GM18517 (cell line): ENCODE results near the gene CELF4.

Source experiments
- ATAC-seq: cut with Tn5 transposase; IDR thresholded peaks from one replicate; pipeline ENCODE4 v1.9.1; 2021; ENCODE audit warnings: mild to moderate bottlenecking, moderate library complexity; ENCODE audit not compliant: unreplicated experiment

The CELF4 gene

GRCh38 chr18:37548679-37549289 is 16.8 kb downstream of the CELF4 start:
- ATAC-seq = no peak

DNA sequence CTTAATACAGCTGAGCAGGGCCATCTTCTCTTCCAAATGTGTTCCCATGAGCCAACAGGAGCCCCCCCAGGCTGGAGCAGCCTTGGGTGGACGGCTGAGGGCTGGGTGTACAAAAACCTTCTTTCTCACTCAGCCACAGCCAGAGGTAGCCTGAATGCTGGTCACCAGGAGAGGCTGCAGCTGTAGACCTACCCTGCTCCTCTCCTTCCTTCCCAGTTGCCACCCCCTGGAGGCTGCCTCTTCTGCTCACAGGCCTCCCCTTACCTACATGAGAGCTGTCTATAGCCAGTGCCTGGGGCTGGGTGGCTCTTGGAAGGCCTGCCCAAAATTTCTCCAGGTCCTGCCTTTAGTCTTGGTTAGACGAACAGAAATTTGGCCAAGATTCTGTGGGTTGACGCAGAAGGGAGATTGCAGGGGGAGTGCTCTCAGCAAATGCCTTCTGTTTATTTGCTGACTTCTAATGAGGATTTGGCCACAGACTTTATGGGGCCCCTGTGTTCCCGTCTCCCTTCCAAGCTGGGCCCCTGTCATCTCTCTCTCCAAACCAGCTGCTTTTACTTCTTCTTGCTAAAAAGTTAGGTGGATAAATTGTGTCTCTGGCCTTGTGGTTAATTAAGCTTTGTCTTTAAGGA is 18.3 kb downstream of the CELF4 start:
- ATAC-seq = no peak

- no peak for ATAC-seq
These were observed 18.9 kb downstream of the CELF4 start for GRCh38 chr18:37546651-37547050.

- no peak for ATAC-seq
These were observed 19.4 kb downstream of the CELF4 start for GRCh38 chr18:37546272-37546537.

DNA sequence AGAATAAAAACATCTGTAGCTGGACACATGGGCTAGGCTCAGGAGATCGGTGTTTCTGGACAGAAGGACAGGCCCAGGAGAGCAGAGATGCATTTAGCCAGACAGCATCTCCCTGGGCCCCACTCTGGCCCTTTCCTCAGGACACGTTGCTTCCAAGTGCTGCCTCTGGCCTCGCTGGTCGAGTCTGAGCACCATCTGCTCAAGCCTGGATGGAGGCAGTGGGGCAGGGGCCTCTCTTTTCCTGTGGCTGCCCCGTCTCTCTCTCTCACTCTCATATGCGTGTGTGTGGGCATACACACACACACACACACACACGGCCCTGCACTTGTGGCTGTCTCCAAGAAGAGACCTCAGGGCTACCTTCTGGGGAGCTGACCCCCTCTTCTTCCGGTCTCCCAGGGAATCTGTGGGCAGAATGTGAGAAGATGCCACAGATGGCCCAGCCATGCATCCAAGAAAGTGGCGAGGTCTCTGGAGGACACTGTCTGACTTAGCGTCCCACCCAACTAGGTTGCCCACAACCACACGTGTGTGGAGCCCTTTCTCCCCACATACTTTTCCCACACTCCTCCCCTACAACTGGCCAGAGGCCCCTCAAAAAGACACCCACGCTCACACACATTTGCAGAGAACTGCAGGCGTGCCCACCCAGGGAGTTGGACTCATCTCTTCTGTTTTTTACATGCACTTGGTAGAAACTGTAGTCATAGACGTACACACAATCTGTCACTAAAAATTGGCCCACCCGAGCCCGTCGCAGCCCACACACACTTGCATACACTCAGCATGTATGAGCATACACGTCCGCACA is 19.9 kb downstream of the CELF4 start:
- no peak for ATAC-seq

- no peak for ATAC-seq
These were observed 20.9 kb downstream of the CELF4 start for GRCh38 chr18:37544713-37545112.

DNA sequence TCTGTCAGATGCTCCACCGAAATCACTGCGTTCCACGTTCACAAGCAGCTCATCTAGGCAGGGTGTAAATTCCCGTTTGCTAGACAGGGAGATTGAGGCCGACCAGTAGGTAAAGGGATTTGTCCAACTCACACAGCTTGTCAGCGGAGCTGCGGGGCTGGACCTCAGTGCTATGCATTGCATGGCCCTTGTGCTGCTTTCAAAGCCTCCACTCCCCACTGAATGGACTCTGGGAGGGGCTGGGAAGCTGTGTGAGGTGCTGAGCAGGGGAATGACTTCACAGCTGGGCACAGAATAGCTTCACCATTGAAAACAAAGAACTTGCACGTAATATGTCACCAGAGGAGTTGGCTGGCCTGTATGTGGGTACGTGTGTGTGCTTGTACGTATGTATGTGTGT is 21.4 kb downstream of the CELF4 start:
- no peak for ATAC-seq

- ATAC-seq = no peak
These were observed 22.3 kb downstream of the CELF4 start for GRCh38 chr18:37543321-37543720.

GRCh38 chr18:37541517-37541916 is 24.1 kb downstream of the CELF4 start:
- no peak for ATAC-seq

DNA sequence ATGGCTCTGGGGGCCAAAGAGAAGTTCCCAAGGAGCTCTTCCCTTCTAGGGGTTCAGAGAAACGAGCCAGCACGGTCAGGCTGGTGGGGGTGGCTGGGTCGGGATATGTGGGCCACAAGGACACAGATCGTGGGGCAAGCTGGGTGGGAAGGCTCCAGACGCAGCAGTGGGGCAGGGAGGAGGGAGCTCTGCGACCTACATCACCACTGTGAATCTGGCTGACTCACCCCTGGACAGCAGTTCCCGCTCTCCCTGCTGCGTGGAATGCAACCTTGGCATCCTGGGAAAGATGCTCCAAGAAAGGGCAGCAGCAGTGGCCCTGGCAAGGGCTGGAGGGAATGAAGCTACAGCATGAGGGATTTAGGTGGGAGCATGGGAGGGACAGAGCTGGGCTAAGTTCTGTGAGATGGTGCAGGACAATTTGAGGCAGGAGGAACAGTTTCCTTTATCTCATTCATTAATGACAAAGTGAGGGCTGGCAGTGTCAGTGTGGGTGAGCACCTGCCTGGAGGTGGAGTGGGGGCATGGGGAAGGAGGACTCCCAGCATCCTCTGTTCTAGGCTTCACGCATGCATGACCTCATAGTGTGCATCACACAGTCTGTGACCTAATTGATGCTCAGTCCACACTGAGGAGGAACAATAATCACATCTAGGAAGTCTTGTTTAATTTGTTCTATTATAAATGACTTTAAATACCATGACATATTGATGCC is 25.0 kb downstream of the CELF4 start:
- no peak for ATAC-seq

GRCh38 chr18:37539236-37539635 is 26.4 kb downstream of the CELF4 start:
- no peak for ATAC-seq

- ATAC-seq = no peak
These were observed 26.9 kb downstream of the CELF4 start for GRCh38 chr18:37538526-37539205.

GRCh38 chr18:37537868-37538525 is 27.6 kb downstream of the CELF4 start:
- no peak for ATAC-seq

DNA sequence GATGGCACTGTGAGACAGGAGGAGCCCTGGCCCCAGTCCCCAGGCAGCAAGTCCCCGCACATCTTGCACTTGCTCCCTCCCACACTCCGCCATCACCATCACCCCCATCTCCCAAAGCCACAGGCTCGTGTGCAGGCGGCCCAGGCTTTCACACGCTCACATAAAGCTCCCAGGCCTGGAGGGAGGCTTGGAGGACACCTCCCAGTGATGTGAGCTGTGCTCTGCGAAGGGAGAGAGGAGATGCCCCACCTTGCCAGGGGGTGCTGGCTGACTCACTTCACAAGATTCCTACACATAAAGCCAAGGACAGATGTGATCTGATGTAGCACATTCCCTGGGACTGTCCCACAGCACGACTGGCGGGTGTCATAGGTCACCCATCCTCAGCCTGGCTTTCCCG is 28.9 kb downstream of the CELF4 start:
- ATAC-seq = no peak

GRCh38 chr18:37535968-37536367 is 29.6 kb downstream of the CELF4 start:
- no peak for ATAC-seq

GRCh38 chr18:37534627-37535026 is 31.0 kb downstream of the CELF4 start:
- no peak for ATAC-seq

DNA sequence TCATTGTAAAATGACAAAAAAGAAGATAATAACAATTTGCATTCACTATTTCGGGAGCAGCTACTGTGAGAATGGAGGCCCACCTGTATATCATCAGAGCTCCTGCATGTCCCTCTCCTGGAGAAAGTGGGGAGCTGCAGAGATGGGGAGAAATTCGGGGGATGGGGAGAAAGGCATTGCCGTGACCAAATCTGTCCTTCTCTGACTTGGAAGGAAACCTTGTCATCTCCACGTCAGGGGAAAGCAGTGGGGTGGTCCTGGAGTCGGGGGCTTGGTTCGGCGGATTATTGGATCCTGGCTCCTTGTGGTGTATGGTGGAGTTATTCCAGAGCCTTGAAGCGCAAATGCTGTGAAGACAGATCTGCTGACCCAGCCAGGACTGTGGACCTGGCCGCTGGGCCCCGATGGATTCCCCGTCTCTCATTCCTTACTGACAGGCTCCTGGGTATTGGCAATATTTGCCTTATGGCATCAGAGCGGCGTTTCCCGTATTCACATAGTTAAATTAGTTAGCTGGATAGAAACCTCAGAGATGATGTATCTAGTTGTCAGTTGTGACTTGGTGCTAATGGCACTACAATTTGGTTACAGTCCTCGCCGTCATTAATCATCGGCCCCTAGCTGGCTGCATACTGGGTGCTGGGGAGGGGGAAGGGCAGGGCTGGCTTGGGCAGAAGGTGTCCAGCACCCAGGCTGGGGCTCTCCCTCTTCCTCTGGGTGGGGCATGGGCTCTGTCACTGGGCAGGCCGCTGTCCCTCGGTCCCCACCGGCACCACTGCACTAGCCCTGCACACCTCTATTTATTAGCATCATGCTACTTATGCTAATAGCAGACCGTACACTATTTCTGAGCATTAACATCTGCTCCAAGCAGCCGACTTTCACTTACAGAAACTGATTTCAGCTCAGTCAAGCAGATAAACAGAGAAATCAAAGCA is 31.7 kb downstream of the CELF4 start:
- no peak for ATAC-seq

DNA sequence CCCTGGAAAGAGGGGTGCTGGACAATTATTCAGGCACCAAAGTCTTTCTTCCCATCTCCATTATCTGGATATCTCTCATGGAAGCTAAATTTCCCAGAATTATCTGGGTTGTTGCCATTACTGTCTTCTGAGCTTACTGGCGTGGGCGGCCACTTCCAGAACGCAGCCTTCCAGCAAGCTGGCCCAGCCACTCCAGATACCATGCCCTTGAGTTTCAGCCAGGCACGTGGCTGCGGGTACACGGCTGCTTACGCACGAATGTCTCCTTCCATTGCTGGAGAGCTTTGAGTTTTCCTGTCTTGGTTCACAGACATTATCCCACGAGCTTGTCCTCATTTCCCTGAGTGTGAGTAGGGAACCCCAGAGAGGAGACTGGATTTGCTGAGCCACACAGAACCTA is 32.7 kb downstream of the CELF4 start:
- ATAC-seq = no peak

- peak; percentile 95 for ATAC-seq
These were observed 35.7 kb downstream of the CELF4 start for GRCh38 chr18:37529863-37530262.

- no peak for ATAC-seq
These were observed 36.3 kb downstream of the CELF4 start for GRCh38 chr18:37529296-37529695.
